ENCODE measurements around the gene OR4F6. TPM values are rescaled to one million over a fixed set of nuclear protein-coding genes. Genes with fewer than 3 reads are reported as not detected.

The OR4F6 gene
- total RNA-seq, 1 donor from 2014 or later, result not detected

DNA sequence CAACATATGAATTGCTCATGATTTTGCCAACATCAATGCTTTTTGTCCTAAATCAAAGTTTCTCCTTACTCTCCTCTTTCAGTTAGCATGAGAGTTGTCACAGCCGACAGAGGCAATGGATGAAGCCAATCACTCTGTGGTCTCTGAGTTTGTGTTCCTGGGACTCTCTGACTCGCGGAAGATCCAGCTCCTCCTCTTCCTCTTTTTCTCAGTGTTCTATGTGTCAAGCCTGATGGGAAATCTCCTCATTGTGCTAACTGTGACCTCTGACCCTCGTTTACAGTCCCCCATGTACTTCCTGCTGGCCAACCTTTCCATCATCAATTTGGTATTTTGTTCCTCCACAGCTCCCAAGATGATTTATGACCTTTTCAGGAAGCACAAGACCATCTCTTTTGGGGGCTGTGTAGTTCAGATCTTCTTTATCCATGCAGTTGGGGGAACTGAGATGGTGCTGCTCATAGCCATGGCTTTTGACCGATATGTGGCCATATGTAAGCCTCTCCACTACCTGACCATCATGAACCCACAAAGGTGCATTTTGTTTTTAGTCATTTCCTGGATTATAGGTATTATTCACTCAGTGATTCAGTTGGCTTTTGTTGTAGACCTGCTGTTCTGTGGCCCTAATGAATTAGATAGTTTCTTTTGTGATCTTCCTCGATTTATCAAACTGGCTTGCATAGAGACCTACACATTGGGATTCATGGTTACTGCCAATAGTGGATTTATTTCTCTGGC lies 2.5 kb downstream of the OR4F6 start:
- H3K4me3 ChIP-seq, result no peak overlapping the region
- H3K27me3 ChIP-seq (ENCODE audit: low read depth), result peaks cover 42% of the 10 kb centered on the region
- no peaks in the 10 kb centered on the region for H3K36me3 ChIP-seq
- TF ChIP-seq, protein P1, sequence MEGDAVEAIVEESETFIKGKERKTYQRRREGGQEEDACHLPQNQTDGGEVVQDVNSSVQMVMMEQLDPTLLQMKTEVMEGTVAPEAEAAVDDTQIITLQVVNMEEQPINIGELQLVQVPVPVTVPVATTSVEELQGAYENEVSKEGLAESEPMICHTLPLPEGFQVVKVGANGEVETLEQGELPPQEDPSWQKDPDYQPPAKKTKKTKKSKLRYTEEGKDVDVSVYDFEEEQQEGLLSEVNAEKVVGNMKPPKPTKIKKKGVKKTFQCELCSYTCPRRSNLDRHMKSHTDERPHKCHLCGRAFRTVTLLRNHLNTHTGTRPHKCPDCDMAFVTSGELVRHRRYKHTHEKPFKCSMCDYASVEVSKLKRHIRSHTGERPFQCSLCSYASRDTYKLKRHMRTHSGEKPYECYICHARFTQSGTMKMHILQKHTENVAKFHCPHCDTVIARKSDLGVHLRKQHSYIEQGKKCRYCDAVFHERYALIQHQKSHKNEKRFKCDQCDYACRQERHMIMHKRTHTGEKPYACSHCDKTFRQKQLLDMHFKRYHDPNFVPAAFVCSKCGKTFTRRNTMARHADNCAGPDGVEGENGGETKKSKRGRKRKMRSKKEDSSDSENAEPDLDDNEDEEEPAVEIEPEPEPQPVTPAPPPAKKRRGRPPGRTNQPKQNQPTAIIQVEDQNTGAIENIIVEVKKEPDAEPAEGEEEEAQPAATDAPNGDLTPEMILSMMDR (IDR thresholded peaks at IDR 0.05; ENCODE audit: borderline replicate concordance), result no peak
- H3K9me3 ChIP-seq (replicated peaks), result peaks cover 6% of the 10 kb centered on the region
- H3K4me1 ChIP-seq, result no peaks in the 10 kb centered on the region
- intact Hi-C loops (cut with micrococcal nuclease), result no loop called here
- H3K27ac ChIP-seq (replicated peaks), result no peak overlapping the region
- no peak for DNase-seq

DNA sequence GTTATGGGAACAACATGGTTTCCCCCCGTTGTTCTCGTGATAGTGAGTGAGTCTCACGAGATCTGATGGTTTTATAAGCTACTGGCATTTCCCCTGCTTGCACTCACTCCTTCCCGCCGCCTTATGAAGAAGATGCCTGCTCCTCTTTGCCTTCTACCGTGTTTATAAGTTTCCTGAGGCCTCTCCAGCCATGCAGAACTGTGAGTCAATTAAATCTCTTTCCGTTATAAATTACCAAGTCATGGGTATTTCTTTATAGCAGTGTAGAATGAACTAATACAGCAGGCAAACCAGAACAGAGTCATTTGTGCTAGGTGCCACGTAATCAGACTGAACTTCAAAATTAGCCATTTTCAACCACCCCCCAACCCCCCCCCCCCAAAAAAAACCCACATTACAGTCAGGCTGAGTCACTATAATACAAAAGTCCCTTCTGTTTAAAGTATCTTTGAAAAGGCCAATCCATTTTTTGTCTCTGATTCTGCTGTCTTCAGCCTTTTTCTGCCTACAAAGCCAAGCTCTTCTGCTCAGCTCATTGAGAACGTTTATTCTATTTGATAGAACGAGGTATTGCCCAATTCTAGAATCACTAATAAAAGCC lies 4.1 kb downstream of the OR4F6 start:
- no peak overlapping the region for H3K4me3 ChIP-seq
- H3K27me3 ChIP-seq (ENCODE audit: low read depth), result peaks cover 55% of the 10 kb centered on the region
- intact Hi-C loops (cut with micrococcal nuclease), result no loop called here
- H3K4me1 ChIP-seq, result no peaks in the 10 kb centered on the region
- TF ChIP-seq, protein P1 (IDR thresholded peaks at IDR 0.05; ENCODE audit: borderline replicate concordance), result no peak
- no peak overlapping the region for H3K27ac ChIP-seq (replicated peaks)
- no peak for DNase-seq
- no peaks in the 10 kb centered on the region for H3K9me3 ChIP-seq (replicated peaks)
- H3K36me3 ChIP-seq, result no peaks in the 10 kb centered on the region

DNA sequence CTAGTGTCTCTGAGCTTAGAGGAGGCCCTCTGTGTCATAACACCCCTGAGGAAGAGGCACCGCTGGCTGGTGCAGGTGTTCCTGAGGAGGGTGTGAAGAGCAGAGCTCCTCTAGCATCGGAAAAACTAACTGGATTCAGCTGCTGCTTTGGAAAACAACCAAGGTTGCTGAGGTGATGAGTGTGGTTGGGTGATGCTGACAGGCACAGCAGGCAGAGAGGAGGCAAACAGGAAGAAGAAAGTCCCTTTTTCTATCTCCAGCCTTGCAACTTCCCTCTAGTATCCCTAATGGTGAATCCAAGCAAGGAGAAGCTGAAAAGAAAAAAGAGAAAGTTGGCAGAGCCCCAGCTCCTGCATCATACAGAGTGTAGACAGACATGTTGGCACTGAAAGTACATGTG lies 4.9 kb downstream of the OR4F6 start:
- peaks cover 57% of the 10 kb centered on the region for H3K27me3 ChIP-seq (ENCODE audit: low read depth)
- H3K4me1 ChIP-seq, result no peaks in the 10 kb centered on the region
- DNase-seq, result no peak
- H3K9me3 ChIP-seq (replicated peaks), result no peaks in the 10 kb centered on the region
- H3K4me3 ChIP-seq, result no peak overlapping the region
- TF ChIP-seq, protein P1 (IDR thresholded peaks at IDR 0.05; ENCODE audit: borderline replicate concordance), result no peak
- intact Hi-C loops (cut with micrococcal nuclease), result no loop called here
- no peaks in the 10 kb centered on the region for H3K36me3 ChIP-seq
- H3K27ac ChIP-seq (replicated peaks), result no peak overlapping the region

DNA sequence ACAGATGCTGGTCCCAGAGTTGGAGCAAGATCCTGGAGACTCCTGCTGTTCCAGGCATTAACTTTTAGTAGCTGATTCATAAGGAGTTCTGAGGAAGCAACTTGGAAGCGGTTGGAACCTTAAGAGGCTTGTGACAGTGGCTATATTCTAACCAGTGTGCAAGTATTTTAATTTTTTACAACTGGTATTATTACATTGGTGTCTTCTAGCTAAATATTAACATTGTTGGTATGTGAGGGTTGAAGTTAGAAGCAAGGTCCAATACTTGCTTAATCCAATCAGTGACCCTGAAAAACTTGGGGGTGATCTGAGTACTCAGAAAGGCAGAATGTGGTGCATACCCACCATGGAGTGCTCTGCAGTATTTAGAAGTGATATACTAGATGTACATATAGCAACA lies 7.1 kb downstream of the OR4F6 start:
- TF ChIP-seq, protein P1 (IDR thresholded peaks at IDR 0.05; ENCODE audit: borderline replicate concordance), result no peak
- peaks cover 61% of the 10 kb centered on the region for H3K27me3 ChIP-seq (ENCODE audit: low read depth)
- no peak overlapping the region for H3K4me3 ChIP-seq
- no peak for DNase-seq
- H3K27ac ChIP-seq (replicated peaks), result no peak overlapping the region
- intact Hi-C loops (cut with micrococcal nuclease), result no loop called here
- H3K4me1 ChIP-seq, result no peaks in the 10 kb centered on the region
- H3K9me3 ChIP-seq (replicated peaks), result no peaks in the 10 kb centered on the region
- H3K36me3 ChIP-seq, result no peaks in the 10 kb centered on the region

DNA sequence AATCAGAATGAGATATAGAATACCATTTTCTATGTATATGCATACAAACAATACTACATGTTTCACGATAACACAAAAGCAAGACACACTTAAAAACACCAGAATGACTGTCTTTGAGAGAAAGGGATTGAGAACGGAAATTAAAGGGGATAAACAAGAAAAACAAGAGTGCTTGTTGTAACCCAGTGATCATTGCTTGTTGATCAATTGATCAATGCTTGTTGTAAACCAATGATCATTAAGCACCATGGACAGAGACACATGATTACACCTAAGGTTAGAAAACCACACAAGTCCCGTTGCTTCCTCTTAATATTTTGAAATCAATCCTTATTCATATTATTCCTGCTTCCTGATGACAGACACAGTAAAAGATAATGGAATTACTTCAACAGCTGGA lies 7.6 kb downstream of the OR4F6 start:
- H3K9me3 ChIP-seq (replicated peaks), result no peaks in the 10 kb centered on the region
- intact Hi-C loops (cut with micrococcal nuclease), result no loop called here
- no peak overlapping the region for H3K4me3 ChIP-seq
- peaks cover 57% of the 10 kb centered on the region for H3K27me3 ChIP-seq (ENCODE audit: low read depth)
- TF ChIP-seq, protein P1 (IDR thresholded peaks at IDR 0.05; ENCODE audit: borderline replicate concordance), result no peak
- H3K27ac ChIP-seq (replicated peaks), result no peak overlapping the region
- H3K36me3 ChIP-seq, result no peaks in the 10 kb centered on the region
- H3K4me1 ChIP-seq, result no peaks in the 10 kb centered on the region
- no peak for DNase-seq
